ENCODE measurements around the gene TBC1D13.
A peak's percentile ranks its signal among the peaks of the same experiment; 100 is the strongest.
"Not testable (repeated sequence)": the region's sequence is repeated elsewhere in the genome, so short reads cannot be mapped to it uniquely, and the experiment has no call there.

The TBC1D13 gene

GRCh38 chr9:128847803-128848202 lies 60.8 kb downstream of the TBC1D13 start:
- DNase-seq (ENCODE audit: low spot score) (no peak), ATAC-seq (ENCODE audit: low read depth) (no peak)
- no peaks in the 10 kb centered on the region for H3K27me3 ChIP-seq (ENCODE audit: insufficient read depth, poor library complexity, severe bottlenecking)
- TF ChIP-seq, protein P1, sequence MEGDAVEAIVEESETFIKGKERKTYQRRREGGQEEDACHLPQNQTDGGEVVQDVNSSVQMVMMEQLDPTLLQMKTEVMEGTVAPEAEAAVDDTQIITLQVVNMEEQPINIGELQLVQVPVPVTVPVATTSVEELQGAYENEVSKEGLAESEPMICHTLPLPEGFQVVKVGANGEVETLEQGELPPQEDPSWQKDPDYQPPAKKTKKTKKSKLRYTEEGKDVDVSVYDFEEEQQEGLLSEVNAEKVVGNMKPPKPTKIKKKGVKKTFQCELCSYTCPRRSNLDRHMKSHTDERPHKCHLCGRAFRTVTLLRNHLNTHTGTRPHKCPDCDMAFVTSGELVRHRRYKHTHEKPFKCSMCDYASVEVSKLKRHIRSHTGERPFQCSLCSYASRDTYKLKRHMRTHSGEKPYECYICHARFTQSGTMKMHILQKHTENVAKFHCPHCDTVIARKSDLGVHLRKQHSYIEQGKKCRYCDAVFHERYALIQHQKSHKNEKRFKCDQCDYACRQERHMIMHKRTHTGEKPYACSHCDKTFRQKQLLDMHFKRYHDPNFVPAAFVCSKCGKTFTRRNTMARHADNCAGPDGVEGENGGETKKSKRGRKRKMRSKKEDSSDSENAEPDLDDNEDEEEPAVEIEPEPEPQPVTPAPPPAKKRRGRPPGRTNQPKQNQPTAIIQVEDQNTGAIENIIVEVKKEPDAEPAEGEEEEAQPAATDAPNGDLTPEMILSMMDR (IDR thresholded peaks at IDR 0.05; ENCODE audit: poor library complexity, severe bottlenecking) = no peak
- no peak overlapping the region for H3K4me3 ChIP-seq (ENCODE audit: severe bottlenecking)
- H3K9me3 ChIP-seq (ENCODE audit: severe bottlenecking) = no peaks in the 10 kb centered on the region
- no peak overlapping the region for H3K27ac ChIP-seq (ENCODE audit: poor library complexity, severe bottlenecking)
- H3K36me3 ChIP-seq (ENCODE audit: low read depth) = peaks cover 11% of the 10 kb centered on the region; the same call in 1 of the 2 replicates
- no peaks in the 10 kb centered on the region for H3K4me1 ChIP-seq (ENCODE audit: insufficient read depth, poor library complexity, severe bottlenecking)

DNA sequence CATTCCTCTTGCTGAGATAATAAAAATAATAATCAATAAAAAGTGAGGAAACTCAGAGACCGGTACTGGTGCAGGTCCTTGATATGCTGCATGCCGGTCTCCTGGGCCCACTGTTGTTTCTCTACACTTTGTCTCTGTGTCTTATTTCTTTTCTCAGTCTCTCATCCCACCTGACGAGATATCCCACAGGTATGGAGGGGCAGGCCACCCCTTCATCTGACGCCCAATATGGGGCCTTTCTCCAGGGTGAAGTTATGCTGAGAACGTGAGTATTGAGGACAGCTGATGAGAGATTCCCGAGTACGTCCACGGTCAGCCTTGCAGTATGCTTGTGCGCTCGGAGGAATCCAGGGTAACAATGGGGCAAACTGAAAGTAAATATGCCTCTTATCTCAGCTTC lies 64.0 kb downstream of the TBC1D13 start:
- ATAC-seq (ENCODE audit: low read depth) = not testable (repeated sequence)

DNA sequence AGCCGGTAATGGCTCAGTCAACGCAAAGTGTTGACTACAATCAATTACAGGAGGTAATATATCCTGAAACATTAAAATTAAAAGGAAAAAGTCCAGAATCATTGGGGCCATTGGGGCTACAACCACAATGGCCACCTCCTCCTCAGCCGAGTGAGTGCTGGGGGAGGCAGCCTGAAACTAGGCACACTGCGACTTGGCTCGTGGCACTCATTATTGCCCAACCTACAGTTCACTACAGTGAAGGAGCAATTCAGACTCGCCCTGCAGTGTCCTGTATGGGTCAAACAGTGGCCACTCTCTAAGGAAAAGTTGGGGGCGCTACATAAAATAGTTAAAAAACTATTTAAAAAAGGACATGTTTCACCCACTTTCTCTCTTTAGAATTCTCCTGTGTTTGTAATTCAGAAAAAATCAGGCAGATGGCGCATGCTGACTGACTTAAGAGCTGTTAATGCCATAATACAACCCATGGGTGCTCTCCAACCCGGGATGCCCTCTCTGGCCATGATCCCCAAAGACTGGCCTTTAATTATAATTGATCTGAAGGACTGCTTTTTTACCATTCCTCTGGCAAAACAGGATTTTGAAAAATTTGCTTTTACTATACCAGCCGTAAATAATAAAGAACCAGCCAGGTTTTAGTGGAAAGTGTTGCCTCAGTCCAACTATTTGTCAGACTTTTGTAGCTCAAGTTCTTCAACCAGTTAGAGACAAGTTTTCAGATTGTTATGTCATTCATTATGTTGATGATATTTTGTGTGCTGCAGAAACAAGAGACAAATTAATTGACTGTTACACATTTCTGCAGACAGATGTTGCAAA lies 64.9 kb downstream of the TBC1D13 start:
- TF ChIP-seq, protein P1 (IDR thresholded peaks at IDR 0.05; ENCODE audit: poor library complexity, severe bottlenecking) = peak; percentile 79
- H3K27me3 ChIP-seq (ENCODE audit: insufficient read depth, poor library complexity, severe bottlenecking); H3K9me3 ChIP-seq (ENCODE audit: severe bottlenecking); H3K4me3 ChIP-seq (ENCODE audit: severe bottlenecking); H3K4me1 ChIP-seq (ENCODE audit: insufficient read depth, poor library complexity, severe bottlenecking); H3K27ac ChIP-seq (ENCODE audit: poor library complexity, severe bottlenecking); DNase-seq (ENCODE audit: low spot score): not testable (repeated sequence)
- ATAC-seq (ENCODE audit: low read depth) = peak; percentile 58; the same call in 1 of the 3 replicates
- 0 out of 2 replicates have a peak, but pooled peaks cover 11% of the 10 kb centered on the region for H3K36me3 ChIP-seq (ENCODE audit: low read depth)

More for the DNA sequence above, 64.0 kb downstream of the TBC1D13 start:
- not testable (repeated sequence) for H3K4me1 ChIP-seq (ENCODE audit: insufficient read depth, poor library complexity, severe bottlenecking); H3K9me3 ChIP-seq (ENCODE audit: severe bottlenecking); H3K4me3 ChIP-seq (ENCODE audit: severe bottlenecking); H3K27me3 ChIP-seq (ENCODE audit: insufficient read depth, poor library complexity, severe bottlenecking); H3K27ac ChIP-seq (ENCODE audit: poor library complexity, severe bottlenecking); DNase-seq (ENCODE audit: low spot score)
- 0 out of 2 replicates have a peak, but pooled peaks cover 11% of the 10 kb centered on the region for H3K36me3 ChIP-seq (ENCODE audit: low read depth)

GRCh38 chr9:128852646-128853045 lies 65.6 kb downstream of the TBC1D13 start:
- H3K4me1 ChIP-seq (ENCODE audit: insufficient read depth, poor library complexity, severe bottlenecking); ATAC-seq (ENCODE audit: low read depth); H3K27me3 ChIP-seq (ENCODE audit: insufficient read depth, poor library complexity, severe bottlenecking); H3K4me3 ChIP-seq (ENCODE audit: severe bottlenecking); DNase-seq (ENCODE audit: low spot score); H3K27ac ChIP-seq (ENCODE audit: poor library complexity, severe bottlenecking); H3K9me3 ChIP-seq (ENCODE audit: severe bottlenecking): not testable (repeated sequence)
- 0 out of 2 replicates have a peak, but pooled peaks cover 11% of the 10 kb centered on the region for H3K36me3 ChIP-seq (ENCODE audit: low read depth)

GRCh38 chr9:128854454-128854853 lies 67.4 kb downstream of the TBC1D13 start:
- H3K4me1 ChIP-seq (ENCODE audit: insufficient read depth, poor library complexity, severe bottlenecking); H3K27ac ChIP-seq (ENCODE audit: poor library complexity, severe bottlenecking); DNase-seq (ENCODE audit: low spot score); H3K27me3 ChIP-seq (ENCODE audit: insufficient read depth, poor library complexity, severe bottlenecking); ATAC-seq (ENCODE audit: low read depth); H3K4me3 ChIP-seq (ENCODE audit: severe bottlenecking); H3K9me3 ChIP-seq (ENCODE audit: severe bottlenecking): not testable (repeated sequence)
- 0 out of 2 replicates have a peak, but pooled peaks cover 11% of the 10 kb centered on the region for H3K36me3 ChIP-seq (ENCODE audit: low read depth)

DNA sequence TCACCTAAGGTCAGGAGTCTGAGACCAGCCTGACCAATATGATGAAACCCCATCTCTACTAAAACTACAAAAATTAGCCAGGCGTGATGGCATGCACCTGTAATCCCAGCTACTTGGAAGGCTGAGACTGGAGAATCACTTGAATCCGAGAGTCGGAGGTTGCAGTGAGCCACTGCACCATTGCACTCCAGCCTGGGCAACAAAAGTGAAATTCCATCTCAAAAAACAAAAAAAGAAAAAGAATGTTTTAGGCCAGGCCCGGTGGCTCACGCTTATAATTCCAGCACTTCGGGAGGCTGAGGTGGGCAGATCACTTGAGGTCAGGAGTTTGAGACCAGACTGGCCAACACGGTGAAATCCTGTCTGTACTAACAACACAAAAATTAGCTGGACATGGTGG lies 71.4 kb downstream of the TBC1D13 start:
- not testable (repeated sequence) for H3K36me3 ChIP-seq (ENCODE audit: low read depth); H3K4me3 ChIP-seq (ENCODE audit: severe bottlenecking); ATAC-seq (ENCODE audit: low read depth); DNase-seq (ENCODE audit: low spot score); H3K4me1 ChIP-seq (ENCODE audit: insufficient read depth, poor library complexity, severe bottlenecking); H3K9me3 ChIP-seq (ENCODE audit: severe bottlenecking); H3K27me3 ChIP-seq (ENCODE audit: insufficient read depth, poor library complexity, severe bottlenecking); H3K27ac ChIP-seq (ENCODE audit: poor library complexity, severe bottlenecking)

Measured in RWPE2 (cell line).